ENCODE results near the gene MACROH2A1. TPM values are rescaled to one million over a fixed set of nuclear protein-coding genes. Genes with fewer than 3 reads are reported as not detected.

The MACROH2A1 gene
- total RNA-seq, 1 donor from 2014 or later = 190 TPM

- intact Hi-C loops (cut with DNase I) = no loop called here
- peaks cover 38% of the 10 kb centered on the region for H3K4me1 ChIP-seq
- H3K27me3 ChIP-seq = no peaks in the 10 kb centered on the region
- no peak overlapping the region for H3K4me3 ChIP-seq
- H3K9me3 ChIP-seq = no peaks in the 10 kb centered on the region
- peak in 1 of 2 donors; percentile 83 for DNase-seq (ENCODE audit: extremely low spot score in 2 of 2)
- peaks cover 0 to 10% of the 10 kb centered on the region in 2 donors for H3K36me3 ChIP-seq
- no peak for TF ChIP-seq CTCF (IDR thresholded peaks at IDR 0.05)
- no peak for TF ChIP-seq POLR2AphosphoS5 (IDR thresholded peaks at IDR 0.05; ENCODE audit: insufficient read depth in 1 of 2, low read depth in 1 of 2)
- no peak for TF ChIP-seq POLR2A (IDR thresholded peaks at IDR 0.05)
- H3K27ac ChIP-seq = peak overlapping the region; percentile 49
These were observed 42.3 kb downstream of the MACROH2A1 start for GRCh38 chr5:135356522-135357318.

- Histone ChIP-seq H3K9me3 (no peaks in the 10 kb centered on the region), H3K4me3 (no peak overlapping the region), H3K27ac (no peak overlapping the region), H3K36me3 (peaks cover 0 to 15% of the 10 kb centered on the region in 2 donors), H3K27me3 (no peaks in the 10 kb centered on the region), H3K4me1 (peaks cover 38% of the 10 kb centered on the region)
- DNase-seq (ENCODE audit: extremely low spot score in 2 of 2) = no peak
- intact Hi-C loops (cut with DNase I) = no loop called here
- TF ChIP-seq POLR2AphosphoS5 (IDR thresholded peaks at IDR 0.05; ENCODE audit: insufficient read depth in 1 of 2, low read depth in 1 of 2) (no peak), CTCF (IDR thresholded peaks at IDR 0.05) (no peak), POLR2A (IDR thresholded peaks at IDR 0.05) (no peak)
These were observed 43.9 kb downstream of the MACROH2A1 start for GRCh38 chr5:135355169-135355568.

GRCh38 chr5:135353952-135354721 lies 44.9 kb downstream of the MACROH2A1 start:
- Histone ChIP-seq H3K4me1 (peaks cover 38% of the 10 kb centered on the region), H3K27ac (peak overlapping the region; percentile 15), H3K9me3 (no peaks in the 10 kb centered on the region), H3K36me3 (peaks cover 0 to 12% of the 10 kb centered on the region in 2 donors), H3K27me3 (no peaks in the 10 kb centered on the region), H3K4me3 (no peak overlapping the region)
- intact Hi-C loops (cut with DNase I) = no loop called here
- DNase-seq (ENCODE audit: extremely low spot score in 2 of 2) = no peak
- TF ChIP-seq POLR2AphosphoS5 (IDR thresholded peaks at IDR 0.05; ENCODE audit: insufficient read depth in 1 of 2, low read depth in 1 of 2) = no peak
- TF ChIP-seq POLR2A (IDR thresholded peaks at IDR 0.05) = no peak
- no peak for TF ChIP-seq CTCF (IDR thresholded peaks at IDR 0.05)

- H3K9me3 ChIP-seq = no peaks in the 10 kb centered on the region
- peaks cover 20% of the 10 kb centered on the region for H3K4me1 ChIP-seq
- intact Hi-C loops (cut with DNase I) = no loop called here
- no peak for DNase-seq (ENCODE audit: extremely low spot score in 2 of 2)
- peaks cover 0 to 12% of the 10 kb centered on the region in 2 donors for H3K36me3 ChIP-seq
- H3K4me3 ChIP-seq = no peak overlapping the region
- no peak for TF ChIP-seq POLR2A (IDR thresholded peaks at IDR 0.05)
- no peak for TF ChIP-seq CTCF (IDR thresholded peaks at IDR 0.05)
- TF ChIP-seq POLR2AphosphoS5 (IDR thresholded peaks at IDR 0.05; ENCODE audit: insufficient read depth in 1 of 2, low read depth in 1 of 2) = no peak
- no peaks in the 10 kb centered on the region for H3K27me3 ChIP-seq
- no peak overlapping the region for H3K27ac ChIP-seq
These were observed 48.5 kb downstream of the MACROH2A1 start for GRCh38 chr5:135350536-135350935.

Measured in vagina (tissue), 2 donors.